GM19463 (cell line): ENCODE data around the gene TREML2.
"Not testable (repeated sequence)": the region's sequence is repeated elsewhere in the genome, so short reads cannot be mapped to it uniquely, and the experiment has no call there.

Experiments
- ATAC-seq: cut with Tn5 transposase; IDR thresholded peaks from one replicate; pipeline ENCODE4 v1.9.1; 2021; ENCODE audit warnings: mild to moderate bottlenecking, moderate library complexity; ENCODE audit not compliant: unreplicated experiment

The TREML2 gene

DNA sequence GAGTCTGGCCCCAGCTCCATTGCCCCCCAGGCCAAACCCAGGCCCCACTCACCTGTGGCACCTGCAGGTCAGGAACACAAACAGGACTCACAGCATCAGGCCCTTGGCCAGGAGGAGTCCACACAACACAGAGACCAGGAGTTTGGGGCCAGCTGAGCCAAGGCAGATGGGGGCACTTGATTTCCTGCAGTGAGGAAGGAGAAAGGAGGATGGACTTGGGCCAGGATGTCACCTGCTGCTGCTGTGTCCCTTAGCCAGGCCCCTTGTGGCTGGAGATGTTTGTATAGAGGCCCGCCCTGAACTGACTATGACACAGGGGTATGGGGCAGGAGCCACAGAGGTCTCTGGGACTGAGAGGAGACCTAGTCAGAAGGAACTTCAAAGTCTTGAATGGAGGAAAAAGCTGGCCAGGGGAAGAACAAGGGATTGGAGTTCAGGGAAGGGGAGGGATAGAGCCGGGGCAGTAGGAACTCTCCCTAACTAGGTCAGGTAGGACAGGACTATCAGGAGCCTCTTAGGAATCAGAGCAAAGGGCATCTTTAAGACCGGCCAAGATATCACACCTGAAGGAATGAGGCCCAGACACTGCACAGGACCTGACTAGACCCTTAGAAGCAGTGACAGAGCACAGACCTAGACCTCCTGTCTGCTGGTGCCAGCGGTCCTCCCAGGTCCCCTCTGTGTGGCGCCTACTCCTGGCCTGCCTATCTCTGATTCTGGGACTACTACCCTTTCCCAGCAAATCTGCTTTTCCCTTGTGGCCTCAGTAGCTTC lies 8.8 kb upstream of the TREML2 start:
- no peak for ATAC-seq

DNA sequence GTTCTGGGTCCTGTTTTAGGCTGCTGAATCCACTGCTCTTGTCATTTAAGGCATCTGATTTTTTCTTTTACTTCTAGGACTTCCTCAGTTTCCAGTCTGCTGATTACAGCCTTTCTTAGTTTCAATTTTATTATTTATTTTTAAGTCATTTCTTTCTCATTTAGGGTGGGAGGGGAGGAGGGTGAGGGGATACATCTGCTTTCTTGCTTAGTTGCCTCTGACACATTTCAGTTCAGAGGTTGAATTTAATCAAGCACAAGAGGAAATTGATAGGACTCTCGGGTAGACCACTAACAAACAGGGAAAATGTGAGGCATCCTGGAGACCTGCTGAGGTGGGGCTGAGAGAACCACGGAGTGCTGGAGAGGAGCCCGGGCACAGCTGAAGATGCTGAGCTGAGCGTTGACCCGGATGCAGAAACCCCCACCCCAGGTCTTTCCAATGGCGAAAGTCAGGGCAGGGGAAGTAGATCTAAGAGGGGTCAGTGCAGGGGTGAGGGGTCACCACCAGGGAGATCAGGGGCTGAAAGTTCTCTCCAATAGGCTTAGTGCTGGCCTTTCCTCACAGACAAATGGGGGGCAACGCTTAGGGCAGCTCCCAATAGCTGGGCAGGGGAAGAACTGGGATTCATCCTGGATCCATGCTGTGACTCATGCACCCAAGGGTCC lies 7.6 kb upstream of the TREML2 start:
- no peak for ATAC-seq

DNA sequence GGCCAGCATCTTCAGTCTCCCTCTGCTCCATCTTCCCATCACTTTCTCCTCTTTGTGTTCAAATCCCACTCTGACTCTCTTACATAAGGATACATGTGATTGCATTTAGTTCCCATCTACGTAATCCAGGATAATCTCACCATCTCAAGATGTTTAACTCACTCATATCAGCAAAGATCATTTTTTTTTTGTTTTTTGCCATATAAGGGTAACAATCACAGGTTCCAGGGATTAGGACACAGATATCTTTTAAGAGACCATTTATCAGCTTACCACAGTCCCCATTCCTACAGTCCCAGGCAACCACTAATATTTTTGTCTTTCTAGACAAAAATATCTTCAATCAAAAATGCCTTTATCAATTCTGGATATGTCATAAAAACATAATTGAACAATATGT lies 3.2 kb upstream of the TREML2 start:
- ATAC-seq, result no peak

DNA sequence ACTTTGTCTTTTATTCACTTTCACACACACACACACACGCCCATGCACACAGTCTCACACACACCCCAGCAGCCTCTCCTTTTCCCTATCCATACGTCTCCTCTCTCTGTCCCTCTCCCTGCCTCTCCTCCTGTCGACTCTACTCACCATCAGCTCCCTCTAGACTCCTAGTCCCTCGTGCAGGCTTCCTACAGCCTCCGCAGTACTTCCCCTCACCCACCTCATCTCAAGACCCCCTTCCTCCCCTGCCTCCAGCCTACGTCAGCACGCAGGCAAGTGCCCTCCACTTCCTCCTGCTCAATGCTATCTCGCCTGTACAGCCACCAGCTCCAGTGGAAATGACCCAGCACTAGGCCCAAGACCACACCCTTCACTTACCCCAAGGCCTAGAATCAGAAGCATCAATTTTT lies 820 bp upstream of the TREML2 start:
- no peak for ATAC-seq

DNA sequence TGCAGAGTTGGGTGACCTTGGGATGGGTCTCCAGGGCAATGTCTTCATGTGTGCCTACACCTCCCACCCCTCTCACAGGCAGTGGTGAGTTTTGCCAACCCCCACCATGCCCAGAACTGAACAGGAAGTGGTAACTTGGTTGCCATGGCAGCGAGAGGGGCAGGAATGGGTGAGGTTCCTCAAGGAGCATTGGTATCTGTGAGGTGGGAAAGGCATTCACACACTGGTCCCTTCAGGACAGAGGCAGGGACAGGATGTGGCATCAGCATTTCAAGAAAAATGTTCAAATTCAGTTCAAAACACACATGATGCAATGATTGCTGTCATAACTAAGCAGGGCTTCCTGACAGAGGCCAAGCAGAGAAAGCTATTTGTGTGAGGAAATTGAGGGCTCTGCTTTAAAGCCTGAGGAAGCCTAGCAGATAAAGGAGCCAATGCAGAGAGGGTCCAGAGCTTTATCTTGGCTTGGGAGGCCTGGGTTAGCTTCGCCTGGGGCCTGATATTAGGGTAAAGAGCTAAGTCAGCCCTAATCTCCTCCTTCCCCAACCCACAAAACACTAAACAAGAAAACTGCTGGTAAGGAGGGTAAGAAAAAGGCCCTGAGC lies 551 bp downstream of the TREML2 start:
- no peak for ATAC-seq

DNA sequence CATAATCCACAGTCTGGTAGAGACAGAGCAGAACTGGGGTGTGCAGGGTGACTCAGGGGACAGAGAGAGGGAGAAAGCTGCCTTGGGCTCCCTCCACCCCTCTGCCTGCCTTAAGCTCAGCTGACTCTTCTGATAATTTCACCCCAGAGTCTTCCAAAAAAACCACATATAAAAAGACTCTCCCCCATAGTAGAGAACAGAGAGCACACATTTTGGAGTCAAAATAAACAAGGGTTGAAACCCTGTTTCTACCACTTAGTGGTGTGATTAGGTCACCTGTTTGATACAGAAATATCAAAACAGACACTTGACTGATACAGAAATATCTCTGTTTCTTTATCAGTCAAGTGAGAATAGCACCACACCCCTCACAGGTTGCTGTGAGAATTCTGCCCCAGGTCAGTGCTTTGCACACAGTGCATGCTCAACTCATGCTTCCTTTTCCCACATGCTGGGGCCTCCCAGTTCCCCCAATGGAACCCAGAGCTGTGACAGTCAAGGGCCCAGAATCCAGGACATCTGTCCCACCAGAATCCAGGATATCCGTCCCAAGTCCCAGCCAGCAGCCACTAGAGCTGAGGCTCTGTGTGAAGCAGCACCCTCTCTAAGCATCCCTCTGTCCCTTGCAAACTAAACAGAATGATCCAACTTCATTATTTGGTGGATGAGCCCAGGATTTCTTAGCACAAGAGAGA lies 1.2 kb downstream of the TREML2 start:
- peak; percentile 49 for ATAC-seq

DNA sequence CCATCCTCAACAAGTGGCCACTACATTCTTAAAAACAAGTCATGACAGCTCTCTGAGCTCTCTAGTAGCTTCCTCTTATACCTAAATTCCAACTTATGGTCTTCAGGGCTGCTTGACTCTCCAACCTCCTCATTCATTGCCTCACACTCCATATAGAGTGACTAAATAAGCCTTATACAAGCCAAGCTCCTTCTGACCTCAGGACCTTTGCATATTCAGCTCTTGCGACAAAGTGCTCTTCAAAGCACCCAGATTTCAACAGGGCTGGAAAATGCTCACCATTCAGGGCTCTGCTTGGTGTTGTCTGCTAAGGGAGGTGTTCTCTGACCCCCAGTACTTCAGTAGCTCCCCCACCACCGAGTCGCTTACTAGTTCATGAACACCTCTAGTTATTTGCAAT lies 3.7 kb downstream of the TREML2 start:
- ATAC-seq, result no peak

DNA sequence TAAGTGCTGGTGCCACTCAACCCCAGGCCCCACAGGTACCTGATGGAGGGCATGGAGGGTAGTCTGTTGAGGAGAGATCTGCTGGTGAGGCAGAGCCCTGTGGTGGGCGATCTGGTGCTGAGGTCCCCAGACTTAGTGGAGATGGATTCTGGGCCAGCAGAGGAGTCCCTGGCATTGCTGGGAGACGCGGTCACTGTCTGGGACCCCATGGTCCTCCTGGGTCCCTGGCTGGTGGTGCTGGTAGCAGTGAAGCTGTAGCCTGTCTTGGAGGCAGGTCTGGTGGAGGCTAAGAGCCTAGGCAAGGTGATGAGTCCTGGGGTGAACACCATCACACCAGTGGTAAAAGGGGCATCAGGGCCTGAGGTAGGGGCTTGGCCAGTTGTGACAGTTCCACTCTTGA lies 6.6 kb downstream of the TREML2 start:
- ATAC-seq, result no peak

DNA sequence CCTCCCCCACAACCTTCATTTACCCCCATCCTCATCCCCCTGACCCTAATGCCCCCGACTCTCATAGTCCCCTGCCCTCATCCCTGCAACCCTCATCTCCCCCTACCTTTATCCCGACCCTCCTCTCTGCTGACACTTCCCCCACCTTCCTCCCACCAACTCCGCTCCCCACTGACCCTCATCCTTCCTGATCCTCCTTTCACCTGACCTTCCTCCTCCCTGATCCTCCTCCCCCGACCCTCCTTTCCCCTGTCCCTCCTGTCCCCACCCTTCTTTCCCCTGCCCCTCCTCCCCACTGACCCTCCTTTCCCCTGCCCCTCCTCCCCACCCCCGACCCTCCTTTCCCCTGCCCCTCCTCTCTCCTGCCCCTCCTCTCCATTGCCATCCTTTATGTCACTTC lies 7.1 kb downstream of the TREML2 start:
- ATAC-seq, result no peak

DNA sequence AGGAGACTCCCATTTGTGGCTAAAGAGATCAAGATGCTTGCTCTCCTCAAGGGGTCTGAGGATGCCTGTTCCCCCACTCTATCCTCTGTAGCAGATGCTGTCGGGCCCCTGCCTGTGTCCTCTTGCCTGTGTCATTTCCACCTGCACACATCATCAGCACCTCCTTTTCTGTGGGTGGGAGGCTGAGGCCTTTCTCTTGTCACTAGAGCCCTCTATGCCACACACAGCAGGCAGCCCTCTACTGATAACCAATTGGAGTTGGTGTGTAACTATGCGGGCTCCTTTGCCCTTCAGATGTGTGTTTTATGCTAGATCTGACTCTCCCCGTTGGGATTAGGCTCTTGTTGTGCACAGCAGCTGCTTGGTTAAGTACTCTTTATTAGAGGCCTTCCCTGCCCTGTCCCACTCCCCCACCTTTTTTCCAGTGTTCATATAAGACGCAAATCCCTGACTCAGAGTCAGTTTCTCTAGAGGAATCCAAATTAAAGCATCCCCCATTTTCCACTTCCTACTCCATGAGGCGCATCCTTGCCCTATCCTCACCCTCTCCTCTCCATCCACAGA lies 7.7 kb downstream of the TREML2 start:
- ATAC-seq, result no peak

DNA sequence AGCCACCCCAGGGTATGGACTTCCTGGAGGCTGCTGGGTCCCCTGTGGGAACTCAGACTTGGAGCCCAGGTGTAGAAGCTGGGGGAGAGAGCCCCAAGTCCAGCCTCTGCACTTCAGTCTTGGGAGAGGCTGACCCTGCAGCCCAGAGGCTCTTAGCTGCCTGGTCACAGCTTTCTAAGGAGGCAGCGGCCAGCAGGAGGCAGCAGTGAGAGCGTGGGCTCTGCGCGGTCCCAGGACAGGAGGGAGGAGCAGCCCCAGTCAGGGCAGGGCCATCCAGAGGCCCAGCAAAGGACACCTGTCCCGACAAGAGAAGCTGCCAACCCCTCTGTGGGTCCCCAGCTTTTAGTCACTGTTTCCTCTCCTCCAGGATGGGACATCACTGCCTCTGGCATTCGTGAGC lies 9.4 kb downstream of the TREML2 start:
- ATAC-seq, result no peak

DNA sequence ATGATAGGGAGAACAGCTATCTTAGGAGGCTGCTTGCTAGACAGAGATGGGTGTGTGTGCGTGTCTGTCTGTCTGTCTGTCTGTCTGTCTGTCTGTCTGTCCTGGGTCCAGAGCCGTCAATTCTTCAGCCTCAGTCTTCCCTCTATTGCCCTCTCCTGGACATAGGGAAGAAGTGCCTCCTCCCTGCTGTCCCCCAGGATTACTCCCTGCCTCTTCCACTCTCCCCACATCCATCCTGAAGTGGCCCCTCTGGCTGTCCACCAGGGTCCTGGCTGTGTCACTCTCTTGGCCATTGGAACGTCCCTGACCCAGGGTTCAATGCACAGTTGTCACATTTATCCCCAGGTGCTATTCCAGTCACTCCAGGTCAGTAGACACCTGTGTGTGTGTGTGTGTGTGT lies 10.2 kb downstream of the TREML2 start:
- ATAC-seq, result no peak

DNA sequence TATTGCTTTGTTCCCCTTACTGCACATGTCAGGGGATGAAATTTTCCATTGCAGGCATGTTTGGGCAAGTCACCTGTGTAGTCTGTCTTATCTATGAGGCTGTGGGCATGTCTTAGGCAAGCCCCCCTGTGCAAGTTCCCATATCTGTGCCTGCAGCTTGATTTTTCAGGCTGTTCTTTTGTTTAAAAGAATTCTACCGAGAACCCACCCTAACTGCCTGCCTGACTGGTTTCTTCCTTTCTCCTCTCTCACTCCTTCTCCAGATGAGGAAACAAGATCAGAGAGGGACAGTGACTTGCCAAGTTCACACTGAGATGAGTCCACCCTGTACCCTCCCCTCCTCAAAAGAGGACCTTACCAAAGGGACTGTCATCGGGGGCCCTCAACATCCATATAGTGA lies 11.0 kb downstream of the TREML2 start:
- ATAC-seq, result no peak

DNA sequence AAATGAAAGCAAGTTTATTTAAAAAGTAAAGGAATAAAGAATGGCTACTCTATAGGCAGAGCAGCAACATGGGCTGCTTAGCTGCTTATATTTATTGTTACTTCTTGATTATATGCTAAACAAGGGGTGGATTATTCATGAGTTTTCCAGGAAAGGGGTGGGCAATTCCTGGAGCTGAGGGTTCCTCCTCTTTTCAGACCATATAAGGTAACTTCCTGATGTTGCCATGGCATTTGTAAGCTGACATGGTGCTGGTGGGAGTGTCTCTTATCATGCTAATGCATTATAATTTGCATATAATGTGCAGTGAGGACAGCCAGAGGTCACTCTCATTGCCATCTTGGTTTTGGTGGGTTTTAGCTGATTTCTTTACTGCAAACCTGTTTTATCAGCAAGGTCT lies 11.9 kb downstream of the TREML2 start:
- not testable (repeated sequence) for ATAC-seq

DNA sequence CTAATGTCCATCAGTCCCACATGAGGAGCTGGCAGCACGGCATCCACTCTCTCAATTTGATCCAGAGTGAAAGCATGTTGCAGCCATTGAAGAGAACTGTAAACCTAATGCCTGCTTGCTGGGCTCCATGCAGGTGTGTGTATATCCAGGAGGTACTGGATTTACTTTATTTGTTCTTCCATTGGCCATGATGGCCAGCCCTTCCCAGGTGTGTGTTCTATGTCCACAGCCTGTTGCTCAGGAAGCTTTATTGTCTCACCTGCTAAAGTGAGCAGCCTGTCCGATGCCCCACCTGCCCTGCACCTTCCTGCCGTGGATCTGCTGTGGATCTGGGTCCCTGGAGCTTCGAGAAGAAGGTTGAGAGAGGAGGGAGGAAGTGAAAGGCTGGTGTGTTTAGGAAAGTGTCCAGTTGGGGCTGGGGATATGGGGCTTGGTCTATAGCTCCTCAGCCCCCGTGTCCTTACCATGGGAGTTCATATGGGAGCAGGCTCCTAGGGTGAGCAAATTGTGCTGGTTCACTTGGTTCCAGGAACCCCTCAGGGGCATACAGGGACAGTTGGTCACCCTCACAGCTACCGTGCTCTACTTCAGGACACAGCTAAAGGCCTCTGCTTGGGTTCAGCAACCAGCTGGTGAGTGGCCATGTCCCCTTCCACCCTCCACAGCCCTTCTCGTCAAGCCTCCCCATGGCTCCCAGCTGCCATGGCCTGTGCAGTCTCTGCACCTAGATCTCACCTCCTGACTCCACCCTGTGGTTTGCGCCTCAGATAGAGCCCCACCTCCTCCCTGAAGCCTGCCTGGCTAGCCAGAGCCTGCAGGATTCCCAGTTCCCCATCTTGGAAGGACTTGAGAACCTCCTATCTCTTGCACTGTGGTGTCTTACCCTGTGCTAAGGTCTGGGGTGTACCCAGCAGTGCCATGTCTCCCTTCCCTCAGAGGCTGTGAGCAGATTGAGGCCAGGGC lies 12.7 kb downstream of the TREML2 start:
- ATAC-seq, result no peak

DNA sequence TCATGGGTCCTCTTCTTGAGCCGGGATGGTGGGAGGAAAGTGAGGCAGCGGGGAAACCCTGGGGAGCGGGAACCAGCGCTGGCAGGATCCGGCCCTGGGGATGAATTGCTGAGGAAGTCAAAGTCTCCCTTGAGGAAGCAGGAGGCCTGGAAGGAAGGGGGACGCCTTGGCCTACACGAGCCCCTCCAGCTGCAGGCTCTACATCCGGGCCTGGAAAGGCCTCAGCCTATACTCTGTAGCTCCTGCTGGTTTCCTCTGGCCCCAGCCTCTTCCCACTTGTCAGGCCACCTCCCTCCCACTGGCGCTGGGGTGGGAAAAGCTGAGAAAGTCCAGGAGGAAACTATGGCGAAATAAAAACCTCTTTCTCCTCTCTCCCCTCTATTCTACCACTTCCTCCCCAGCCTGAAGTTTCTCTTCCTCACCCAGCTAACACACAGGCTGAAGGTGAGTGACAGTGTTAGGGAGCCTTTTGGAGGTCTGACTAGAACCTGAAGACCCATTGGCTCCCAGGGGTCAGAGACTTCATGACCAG lies 14.9 kb downstream of the TREML2 start:
- no peak for ATAC-seq

DNA sequence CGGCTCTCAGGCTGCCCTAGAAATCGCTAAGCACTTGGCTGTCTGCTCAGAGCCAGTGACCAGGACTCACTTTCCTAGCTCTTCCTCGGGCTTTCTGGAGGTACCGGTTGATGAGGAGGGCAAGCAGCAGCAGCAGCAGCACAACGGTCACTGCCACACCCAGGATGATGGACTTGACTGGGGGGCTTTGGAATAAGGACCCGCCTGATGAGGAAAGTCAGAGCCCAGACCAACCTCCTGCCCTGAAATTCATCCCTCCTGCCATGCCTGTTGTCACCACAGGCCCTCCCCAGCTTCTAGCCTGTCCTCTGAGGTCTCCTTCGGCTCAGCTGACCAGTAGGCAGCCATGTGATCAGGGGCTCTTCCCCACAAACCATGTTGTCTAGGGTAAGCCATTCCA lies 16.2 kb downstream of the TREML2 start:
- ATAC-seq, result no peak

DNA sequence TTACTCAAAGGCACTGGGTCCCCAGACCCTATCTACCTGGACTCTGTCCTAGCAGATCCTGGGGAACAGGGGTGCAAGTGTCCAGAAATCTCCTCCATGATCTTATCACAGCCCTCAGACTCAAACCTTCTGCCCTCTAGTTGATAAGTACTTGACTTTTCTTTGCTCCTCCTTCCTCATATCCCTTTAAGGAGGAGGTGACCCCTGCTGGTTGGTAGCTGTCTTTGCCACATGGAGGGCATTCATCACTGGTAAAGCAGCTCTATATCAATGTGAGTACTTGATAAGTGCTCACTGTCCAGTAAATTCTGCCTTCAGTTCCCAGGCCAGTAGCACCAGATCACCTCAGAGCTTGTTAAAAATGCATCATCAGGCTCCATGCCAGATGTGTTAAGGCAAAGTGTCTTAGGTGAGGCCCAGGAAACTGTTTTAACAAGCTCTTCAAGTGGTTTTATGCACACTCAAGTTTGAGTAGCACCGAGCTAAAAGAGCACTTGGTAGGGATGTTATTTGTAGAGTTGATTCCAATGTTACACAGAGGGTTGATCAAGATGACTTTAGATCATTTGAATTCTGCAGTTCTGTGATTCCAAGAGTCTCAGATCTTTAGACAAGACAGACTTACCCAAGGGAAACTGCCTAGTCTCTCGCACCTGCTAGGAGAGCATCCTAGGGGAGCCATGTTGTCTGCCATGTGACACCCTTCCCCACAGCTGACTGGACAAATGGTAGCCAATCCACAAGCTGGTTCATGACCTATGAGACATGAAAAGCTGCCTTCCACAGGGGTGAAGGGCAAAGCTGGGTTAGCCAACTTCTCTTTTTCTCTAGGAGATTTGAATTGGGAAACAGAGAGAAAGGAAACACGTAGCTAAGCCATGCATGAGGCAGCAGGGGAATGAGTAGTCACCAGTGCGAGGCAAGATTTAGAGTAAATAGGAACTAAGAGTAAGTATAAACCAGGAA lies 18.6 kb downstream of the TREML2 start:
- no peak for ATAC-seq

DNA sequence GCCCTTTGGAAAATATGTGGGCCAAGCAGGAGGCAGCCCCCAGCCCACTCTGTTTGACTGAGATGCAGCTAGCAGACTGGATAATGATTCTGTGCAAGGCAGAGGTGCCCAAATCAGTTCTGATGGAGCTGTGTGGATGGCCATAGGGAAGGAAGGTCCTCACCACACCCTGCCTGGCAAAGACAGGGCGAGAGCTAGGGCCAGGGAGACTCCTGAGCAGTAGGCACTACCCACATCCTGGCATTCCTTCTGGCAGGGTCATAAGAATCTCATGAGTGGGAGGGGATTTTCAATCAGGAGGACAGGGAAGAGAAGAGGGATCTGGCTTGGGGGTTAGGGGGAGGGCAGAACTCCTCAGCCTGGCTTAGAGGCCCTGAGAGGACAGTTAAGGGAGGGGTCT lies 19.4 kb downstream of the TREML2 start:
- no peak for ATAC-seq
